Heart left ventricle (tissue), 13 donors: ENCODE data around the gene ANKRD22.

ENCODE experiments used
- POLR2A ChIP-seq, 2 donors: fragments of 450-650 bp; IDR thresholded peaks; one replicate each; pipeline ENCODE4 v1.6.1; 2017; ENCODE audit warnings: antibody characterized with exemption in 2 of 2, mild to moderate bottlenecking in 2 of 2, moderate library complexity in 2 of 2
- TF ChIP-seq, protein P1 (sequence below), 12 donors: fragments of 200-600 bp; sonication (generic) in 4 of 12; IDR thresholded peaks; one replicate each; pipeline versions ENCODE4 v1.5.0 to v1.8.0; 2018 to 2022; ENCODE audit warnings: antibody characterized with exemption in 12 of 12, mild to moderate bottlenecking in 5 of 12
- donor health status: ischemic (EF 13 %, LVEDD 7.1; RV severe dilation, severe dysfunction).
- donor health status: DM: no; HTN: yes; CAD: no.
- donor health status: DM: no; HTN: no; CAD: no.
- donor health status: ischemic (EF 25% LVEDD 6.9; RV normal size, moderate dysfunction).
- donor health status: ischemic (EF 25% LVEDD 5.7; RV mildly dilated, moderate dysfunction).
- donor health status: ischemic (EF 35%, LVEDD 5.7; RV mildly dilated, moderate dysfunction).
- donor health status: nonischemic (EF 11% LVEDD 7.7; RV severe dilation, severe dysfunction).
- donor health status: DM: yes; HTN: yes; CAD: no.
- donor health status: PGD.
- donor health status: ischemic (EF 29% LVEDD 5.4; RV normal size, mild dysfunction).
- donor health status: nonischemic (EF 23%, LVEDD 6.1; RV moderate dilation, normal function).

DNA sequence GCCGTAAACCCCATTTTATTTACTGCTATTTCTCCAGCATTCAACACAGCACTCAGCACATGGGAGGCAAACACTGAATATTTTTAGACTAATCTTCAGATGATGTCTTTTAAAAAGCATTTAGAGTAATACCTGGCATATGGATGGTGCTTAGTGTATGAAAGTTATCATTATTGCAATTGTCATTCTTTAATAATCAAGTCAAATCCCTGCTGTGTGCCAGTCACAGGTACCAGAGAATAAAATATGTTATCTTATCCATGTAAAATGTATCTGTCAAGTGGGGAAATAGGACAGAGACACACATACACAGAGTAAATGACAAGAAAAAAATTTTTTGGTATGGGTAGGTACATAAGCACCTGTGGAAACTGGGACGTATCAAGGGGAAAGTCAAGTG, 18.5 kb downstream of the ANKRD22 start:
- TF ChIP-seq, protein P1, sequence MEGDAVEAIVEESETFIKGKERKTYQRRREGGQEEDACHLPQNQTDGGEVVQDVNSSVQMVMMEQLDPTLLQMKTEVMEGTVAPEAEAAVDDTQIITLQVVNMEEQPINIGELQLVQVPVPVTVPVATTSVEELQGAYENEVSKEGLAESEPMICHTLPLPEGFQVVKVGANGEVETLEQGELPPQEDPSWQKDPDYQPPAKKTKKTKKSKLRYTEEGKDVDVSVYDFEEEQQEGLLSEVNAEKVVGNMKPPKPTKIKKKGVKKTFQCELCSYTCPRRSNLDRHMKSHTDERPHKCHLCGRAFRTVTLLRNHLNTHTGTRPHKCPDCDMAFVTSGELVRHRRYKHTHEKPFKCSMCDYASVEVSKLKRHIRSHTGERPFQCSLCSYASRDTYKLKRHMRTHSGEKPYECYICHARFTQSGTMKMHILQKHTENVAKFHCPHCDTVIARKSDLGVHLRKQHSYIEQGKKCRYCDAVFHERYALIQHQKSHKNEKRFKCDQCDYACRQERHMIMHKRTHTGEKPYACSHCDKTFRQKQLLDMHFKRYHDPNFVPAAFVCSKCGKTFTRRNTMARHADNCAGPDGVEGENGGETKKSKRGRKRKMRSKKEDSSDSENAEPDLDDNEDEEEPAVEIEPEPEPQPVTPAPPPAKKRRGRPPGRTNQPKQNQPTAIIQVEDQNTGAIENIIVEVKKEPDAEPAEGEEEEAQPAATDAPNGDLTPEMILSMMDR (IDR thresholded peaks at IDR 0.05): no peak
- no peak for TF ChIP-seq POLR2A (IDR thresholded peaks at IDR 0.05)
